ENCODE measurements around the gene SCAF4.

DNA sequence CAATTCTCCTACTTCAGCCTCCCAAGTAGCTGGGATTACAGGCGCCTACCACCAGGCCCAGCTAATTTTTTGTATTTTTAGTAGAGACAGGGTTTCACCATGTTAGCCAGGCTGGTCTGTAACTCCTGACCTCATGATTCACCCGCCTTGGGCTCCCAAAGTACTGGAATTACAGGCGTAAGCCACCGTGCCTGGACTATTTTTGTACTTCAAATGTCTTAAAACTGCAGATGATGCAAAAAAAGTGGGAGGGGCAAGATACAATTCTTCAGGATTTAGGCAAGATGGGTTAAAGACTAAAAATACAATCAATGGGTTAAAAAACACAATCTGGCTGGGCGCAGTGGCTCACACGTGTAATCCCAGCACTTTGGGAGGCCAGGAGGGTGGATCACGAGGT is 4.7 kb downstream of the SCAF4 start:
- TF ChIP-seq, protein P1, sequence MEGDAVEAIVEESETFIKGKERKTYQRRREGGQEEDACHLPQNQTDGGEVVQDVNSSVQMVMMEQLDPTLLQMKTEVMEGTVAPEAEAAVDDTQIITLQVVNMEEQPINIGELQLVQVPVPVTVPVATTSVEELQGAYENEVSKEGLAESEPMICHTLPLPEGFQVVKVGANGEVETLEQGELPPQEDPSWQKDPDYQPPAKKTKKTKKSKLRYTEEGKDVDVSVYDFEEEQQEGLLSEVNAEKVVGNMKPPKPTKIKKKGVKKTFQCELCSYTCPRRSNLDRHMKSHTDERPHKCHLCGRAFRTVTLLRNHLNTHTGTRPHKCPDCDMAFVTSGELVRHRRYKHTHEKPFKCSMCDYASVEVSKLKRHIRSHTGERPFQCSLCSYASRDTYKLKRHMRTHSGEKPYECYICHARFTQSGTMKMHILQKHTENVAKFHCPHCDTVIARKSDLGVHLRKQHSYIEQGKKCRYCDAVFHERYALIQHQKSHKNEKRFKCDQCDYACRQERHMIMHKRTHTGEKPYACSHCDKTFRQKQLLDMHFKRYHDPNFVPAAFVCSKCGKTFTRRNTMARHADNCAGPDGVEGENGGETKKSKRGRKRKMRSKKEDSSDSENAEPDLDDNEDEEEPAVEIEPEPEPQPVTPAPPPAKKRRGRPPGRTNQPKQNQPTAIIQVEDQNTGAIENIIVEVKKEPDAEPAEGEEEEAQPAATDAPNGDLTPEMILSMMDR (IDR thresholded peaks at IDR 0.05 in 8 of 11, conservative IDR thresholded peaks at IDR 0.05 in 3 of 11) = no peak
- no peak for TF ChIP-seq POLR2A (IDR thresholded peaks at IDR 0.05)
